NB4 (cell line): ENCODE results near the gene KDM6A.
"Not testable (repeated sequence)": the region's sequence is repeated elsewhere in the genome, so short reads cannot be mapped to it uniquely, and the experiment has no call there.

Experiments used
- MYC ChIP-seq: IDR thresholded peaks from 2 replicates; pipeline ENCODE4 v1.6.1; 2011; ENCODE audit warnings: low read depth, low read length
- POLR2A ChIP-seq: IDR thresholded peaks from 2 replicates; pipeline ENCODE4 v1.6.1; 2011; ENCODE audit warnings: mild to moderate bottlenecking; ENCODE audit not compliant: insufficient read length; ENCODE audit errors: extremely low read depth
- TF ChIP-seq, protein P1 (sequence below): IDR thresholded peaks from one replicate; pipeline ENCODE4 v1.5.1; 2012; ENCODE audit warnings: low read depth, low read length

- TF ChIP-seq, protein P1, sequence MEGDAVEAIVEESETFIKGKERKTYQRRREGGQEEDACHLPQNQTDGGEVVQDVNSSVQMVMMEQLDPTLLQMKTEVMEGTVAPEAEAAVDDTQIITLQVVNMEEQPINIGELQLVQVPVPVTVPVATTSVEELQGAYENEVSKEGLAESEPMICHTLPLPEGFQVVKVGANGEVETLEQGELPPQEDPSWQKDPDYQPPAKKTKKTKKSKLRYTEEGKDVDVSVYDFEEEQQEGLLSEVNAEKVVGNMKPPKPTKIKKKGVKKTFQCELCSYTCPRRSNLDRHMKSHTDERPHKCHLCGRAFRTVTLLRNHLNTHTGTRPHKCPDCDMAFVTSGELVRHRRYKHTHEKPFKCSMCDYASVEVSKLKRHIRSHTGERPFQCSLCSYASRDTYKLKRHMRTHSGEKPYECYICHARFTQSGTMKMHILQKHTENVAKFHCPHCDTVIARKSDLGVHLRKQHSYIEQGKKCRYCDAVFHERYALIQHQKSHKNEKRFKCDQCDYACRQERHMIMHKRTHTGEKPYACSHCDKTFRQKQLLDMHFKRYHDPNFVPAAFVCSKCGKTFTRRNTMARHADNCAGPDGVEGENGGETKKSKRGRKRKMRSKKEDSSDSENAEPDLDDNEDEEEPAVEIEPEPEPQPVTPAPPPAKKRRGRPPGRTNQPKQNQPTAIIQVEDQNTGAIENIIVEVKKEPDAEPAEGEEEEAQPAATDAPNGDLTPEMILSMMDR = not testable (repeated sequence)
- not testable (repeated sequence) for TF ChIP-seq POLR2A, MYC
Observed at GRCh38 chrX:45040137-45040536, 167.1 kb downstream of the KDM6A start.
